HepG2 (cell line): ENCODE measurements around the gene ICAM3. TPM values are rescaled to one million over a fixed set of nuclear protein-coding genes. Genes with fewer than 3 reads are reported as not detected.

ENCODE experiments used
- AKAP8 ChIP-seq: sonication (generic); formaldehyde crosslinking; IDR thresholded peaks from 2 replicates; pipeline ENCODE4 v1.5.1; 2020; ENCODE audit warnings: mild to moderate bottlenecking, missing genetic modification reagents
- E2F2 ChIP-seq: sonication (generic); formaldehyde crosslinking; IDR thresholded peaks from 2 replicates; pipeline ENCODE4 v1.4.0; 2020; ENCODE audit warnings: missing genetic modification reagents, borderline replicate concordance
- FOXA1 ChIP-seq, 2 experiments: fragments of 450-650 bp in 1 of 2; sonication (generic) in 1 of 2; formaldehyde crosslinking in 1 of 2; IDR thresholded peaks; 2 replicates each; pipeline versions ENCODE4 v1.4.0 to v1.6.1; 2016 to 2020; ENCODE audit warnings: missing genetic modification reagents in 1 of 2
- NFAT5 ChIP-seq: sonication (generic); formaldehyde crosslinking; IDR thresholded peaks from 2 replicates; pipeline ENCODE4 v1.4.0; 2020; ENCODE audit warnings: missing genetic modification reagents
- NR2F1 ChIP-seq, 2 experiments: fragments of 450-650 bp in 1 of 2; formaldehyde crosslinking in 1 of 2; IDR thresholded peaks; 2 replicates each; pipeline versions ENCODE4 v1.5.0 to v1.6.1; 2016 to 2020; ENCODE audit warnings: mild to moderate bottlenecking in 1 of 2, missing compliant biosample characterization in 1 of 2, missing genetic modification reagents in 1 of 2, moderate library complexity in 1 of 2
- NR2F6 ChIP-seq, 2 experiments: IDR thresholded peaks; 2 replicates each; pipeline ENCODE4 v1.6.1; 2016; ENCODE audit warnings: antibody characterized with exemption in 1 of 2, mild to moderate bottlenecking in 1 of 2
- REPIN1 ChIP-seq: sonication (generic); formaldehyde crosslinking; IDR thresholded peaks from 2 replicates; pipeline ENCODE4 v1.8.0; 2022; ENCODE audit warnings: missing genetic modification reagents, low read depth, mild to moderate bottlenecking, borderline replicate concordance
- SALL1 ChIP-seq: sonication (generic); formaldehyde crosslinking; IDR thresholded peaks from 2 replicates; pipeline ENCODE4 v1.8.0; 2022; ENCODE audit warnings: mild to moderate bottlenecking, missing genetic modification reagents
- SRSF1 ChIP-seq: fragments of 200-400 bp; formaldehyde crosslinking; optimal IDR thresholded peaks from 2 replicates; pipeline ENCODE3; 2017; ENCODE audit warnings: mild to moderate bottlenecking, low read depth, low read length, moderate library complexity
- THAP9 ChIP-seq: sonication (generic); formaldehyde crosslinking; IDR thresholded peaks from 2 replicates; pipeline ENCODE4; 2020; ENCODE audit warnings: missing genetic modification reagents, mild to moderate bottlenecking, borderline replicate concordance
- TMF1 ChIP-seq: sonication (generic); formaldehyde crosslinking; IDR thresholded peaks from 2 replicates; pipeline ENCODE4 v1.8.1; 2022; ENCODE audit warnings: low read depth, missing genetic modification reagents
- TP53 ChIP-seq: sonication (generic); formaldehyde crosslinking; conservative IDR thresholded peaks from 2 replicates; pipeline ENCODE4 v1.4.0; 2020; ENCODE audit warnings: missing genetic modification reagents
- ZNF10 ChIP-seq: sonication (generic); formaldehyde crosslinking; IDR thresholded peaks from 2 replicates; pipeline ENCODE4 v1.4.0; 2020; ENCODE audit warnings: mild to moderate bottlenecking, low read depth, missing genetic modification reagents, borderline replicate concordance
- ZNF557 ChIP-seq: sonication (generic); formaldehyde crosslinking; IDR thresholded peaks from 2 replicates; pipeline ENCODE4 v1.4.0; 2020; ENCODE audit warnings: missing genetic modification reagents
- ZNF563 ChIP-seq: sonication (generic); formaldehyde crosslinking; IDR thresholded peaks from 2 replicates; pipeline ENCODE4 v1.8.0; 2022; ENCODE audit warnings: mild to moderate bottlenecking, moderate library complexity, missing genetic modification reagents
- ZNF777 ChIP-seq: sonication (generic); formaldehyde crosslinking; IDR thresholded peaks from 2 replicates; pipeline ENCODE4 v1.4.0; 2020; ENCODE audit warnings: missing genetic modification reagents
- polyA plus RNA-seq, 8 experiments: library from polyadenylated mRNA; depleted of rRNA in 3 of 8; stranded (reverse) in 7 of 8; unstranded in 1 of 8; fragments of >200 nt; fragmentation: Illumina TruSeq in 4 of 8; extraction: Trizol in 4 of 8; gene quantifications; 2 replicates each; pipeline versions ENCODE4 v1.2.1 to v1.2.3, GENCODE V29; 2011 to 2016; ENCODE audit warnings: low read depth in 4 of 8, missing spikeins in 1 of 8, mixed read lengths in 1 of 8; ENCODE audit not compliant: insufficient read depth in 1 of 8
- total RNA-seq, 5 experiments: library from RNA; depleted of rRNA; stranded (reverse); fragments of >200 nt; fragmentation: Illumina TruSeq; extraction: Trizol; gene quantifications; 2 replicates each; pipeline ENCODE4 v1.2.3, GENCODE V29; 2016; ENCODE audit warnings: low read depth in 1 of 5

Gene ICAM3
- total and polyA plus RNA-seq, 2 of the 13 experiments (the other 11 are each of a cell fraction or from before 2014, with no cell fraction given) = 14.1 to 21.0 TPM

- TF ChIP-seq TP53 (CRISPR knock-in tag) (no peak), THAP9 (CRISPR knock-in tag) (peak; percentile 8; the same call in 1 of the 2 replicates), ZNF563 (peak; percentile 15; the same call in 1 of the 2 replicates), NR2F1 (CRISPR knock-in tag; IDR thresholded peaks at IDR 0.05) (0 out of 4 replicates have a peak, but pooled peaks of 1 of the 2 experiments have one; percentile 21), NFAT5 (CRISPR knock-in tag) (peak; percentile 0; the same call in 1 of the 2 replicates), SRSF1 (peak; percentile 14), REPIN1 (no peak; the same call in 1 of the 2 replicates), ZNF557 (CRISPR knock-in tag) (0 out of 2 replicates have a peak, but pooled peaks have one; percentile 49), E2F2 (CRISPR knock-in tag) (no peak), NR2F6 (IDR thresholded peaks at IDR 0.05) (0 out of 2 replicates have a peak, but pooled peaks have one; percentile 40), NR2F6 (CRISPR knock-in tag; IDR thresholded peaks at IDR 0.05) (no peak), SALL1 (CRISPR knock-in tag) (no peak), FOXA1 (IDR thresholded peaks at IDR 0.05) (no peak), FOXA1 (CRISPR knock-in tag; IDR thresholded peaks at IDR 0.05) (peak; percentile 56; the same call in 1 of the 2 replicates), TMF1 (0 out of 2 replicates have a peak, but pooled peaks have one; percentile 36), ZNF10 (no peak), ZNF777 (CRISPR knock-in tag) (peak; percentile 89), AKAP8 (no peak; the same call in 1 of the 2 replicates)
These were observed 5.5 kb downstream of the ICAM3 start (continued) for GRCh38 chr19:10333758-10334587.
